Amniotic epithelial cell (primary cell): ENCODE data around the gene DMPK.

Experiments used
- DNase-seq: peaks from one replicate; pipeline ENCODE4 v3.0.0-alpha.2; 2010; ENCODE audit warnings: low read depth

Gene DMPK

GRCh38 chr19:45782162-45782691, at the start of gene DMPK:
Gene DMPK, minus strand, starts transcription at chr19:45782490. Its CDS starts 138 bp downstream, at chr19:45782352.
- no peak for DNase-seq

DNA sequence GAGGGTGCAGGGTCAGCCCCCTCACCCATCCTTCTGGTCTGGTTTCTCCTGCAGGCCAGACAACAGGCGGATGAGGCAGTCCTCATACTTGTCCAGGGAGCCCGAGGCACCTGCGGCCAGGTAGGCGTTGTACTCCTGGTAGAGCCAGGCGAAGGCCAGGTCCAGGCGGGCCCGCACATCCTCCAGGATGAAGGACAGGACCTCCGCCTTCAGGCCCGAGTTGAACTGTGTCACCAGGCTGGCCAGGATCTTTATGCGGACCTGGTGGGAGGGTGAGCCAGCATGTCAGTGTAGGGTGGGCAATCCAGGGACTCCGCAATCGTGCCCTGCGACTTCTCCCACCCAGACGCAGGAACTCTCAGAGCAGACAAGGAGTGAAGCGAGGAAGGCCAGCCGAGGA, 46.7 kb upstream of the DMPK start:
- DNase-seq, result no peak

GRCh38 chr19:45828523-45828922, 46.2 kb upstream of the DMPK start:
- DNase-seq, result no peak

DNA sequence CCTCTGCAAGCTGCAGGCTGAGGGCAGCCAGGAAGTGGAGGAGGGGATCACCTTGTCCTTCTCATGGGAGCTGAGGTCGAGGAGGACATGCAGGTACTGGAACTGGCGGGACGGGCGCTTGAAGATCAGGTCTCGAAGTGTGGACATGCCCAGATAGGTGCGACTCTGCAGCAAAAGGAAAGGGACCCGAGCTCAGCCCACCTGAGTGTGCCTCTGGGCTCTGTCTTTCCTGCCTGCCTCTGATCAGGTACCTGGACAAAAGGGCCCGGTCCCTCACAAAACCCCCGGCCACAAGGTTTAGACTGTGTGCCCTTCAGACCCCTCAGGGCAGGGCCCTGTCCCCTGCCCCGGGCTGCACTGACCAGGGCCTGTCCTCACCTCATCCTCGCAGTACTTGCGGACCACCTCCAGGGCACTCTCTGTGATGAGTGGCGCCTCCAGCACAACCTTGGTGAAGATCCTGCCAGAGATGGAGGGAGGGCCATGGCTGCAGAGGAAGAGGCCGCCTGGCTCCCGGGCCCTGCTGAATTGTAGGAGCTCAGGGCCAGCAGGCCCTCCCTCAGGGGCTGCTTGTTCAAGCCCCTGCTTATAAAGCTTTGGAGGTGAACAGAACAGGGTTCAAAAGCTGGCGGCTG, 45.3 kb upstream of the DMPK start:
- DNase-seq, result no peak

GRCh38 chr19:45826934-45827333, 44.6 kb upstream of the DMPK start:
- no peak for DNase-seq

DNA sequence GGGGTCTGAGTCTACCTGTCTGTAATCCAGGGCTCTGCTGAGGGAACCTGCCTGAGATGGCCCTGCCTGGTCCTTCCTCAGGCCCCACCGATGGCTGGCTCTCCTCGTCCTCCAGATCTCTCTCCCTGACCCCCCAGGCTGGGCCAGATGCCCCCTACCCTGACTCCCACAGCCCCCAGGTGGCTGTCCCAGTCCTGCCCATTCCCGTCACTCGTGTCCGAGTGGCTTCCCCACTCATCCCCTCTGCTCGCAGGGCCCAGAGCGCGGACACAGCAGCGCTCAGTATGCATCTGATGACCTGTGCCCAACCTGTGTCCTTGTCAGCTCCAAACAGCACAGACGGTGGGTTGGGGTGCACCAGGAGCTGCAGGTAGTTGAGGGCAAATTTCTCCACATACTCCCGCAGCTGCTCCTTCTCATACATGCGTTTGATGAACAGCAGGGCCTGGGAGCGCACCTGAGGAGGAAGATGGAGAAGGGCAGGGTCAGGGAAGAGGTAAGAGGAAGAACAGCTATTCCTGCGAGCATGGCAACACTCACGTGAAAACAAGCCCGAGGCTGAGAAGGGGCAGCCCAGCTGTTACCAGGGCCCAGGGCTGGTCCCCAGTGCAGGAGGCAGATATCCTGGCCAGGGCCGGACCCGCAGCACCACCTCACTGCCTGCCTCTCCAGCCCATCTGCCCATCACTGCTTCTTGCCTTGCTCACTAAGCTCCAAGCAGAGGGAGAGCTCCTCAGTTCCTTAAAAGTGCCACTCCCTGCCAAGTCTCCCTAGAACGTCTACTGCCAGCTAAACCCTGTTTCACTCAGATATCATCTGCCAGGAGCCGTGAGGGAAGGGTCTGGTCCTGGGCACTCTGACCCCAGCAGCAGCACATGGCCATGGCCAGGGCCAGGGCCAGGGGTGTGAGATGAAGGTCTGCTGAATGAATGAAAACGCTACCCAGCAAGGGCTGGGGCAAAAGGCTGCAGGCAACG, 43.9 kb upstream of the DMPK start:
- DNase-seq, result no peak

DNA sequence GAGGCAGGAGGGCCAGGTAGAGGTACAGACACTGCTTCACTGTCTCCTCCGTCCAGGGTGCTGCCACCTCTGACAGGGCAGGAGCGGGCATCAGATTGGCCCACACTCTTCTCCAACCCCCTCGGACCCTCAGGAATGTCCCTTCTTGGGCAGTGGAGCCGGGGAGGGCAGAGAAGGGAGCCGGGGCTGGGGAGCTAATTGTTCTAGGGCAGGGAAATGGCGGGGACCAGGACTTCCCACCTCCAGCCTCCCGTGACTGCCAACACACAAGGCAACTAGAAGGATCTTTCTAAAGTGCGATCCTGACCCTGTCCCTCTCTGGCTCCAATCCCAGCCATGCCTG, 42.9 kb upstream of the DMPK start:
- no peak for DNase-seq

GRCh38 chr19:45824531-45825262, 42.4 kb upstream of the DMPK start:
- DNase-seq, result no peak

DNA sequence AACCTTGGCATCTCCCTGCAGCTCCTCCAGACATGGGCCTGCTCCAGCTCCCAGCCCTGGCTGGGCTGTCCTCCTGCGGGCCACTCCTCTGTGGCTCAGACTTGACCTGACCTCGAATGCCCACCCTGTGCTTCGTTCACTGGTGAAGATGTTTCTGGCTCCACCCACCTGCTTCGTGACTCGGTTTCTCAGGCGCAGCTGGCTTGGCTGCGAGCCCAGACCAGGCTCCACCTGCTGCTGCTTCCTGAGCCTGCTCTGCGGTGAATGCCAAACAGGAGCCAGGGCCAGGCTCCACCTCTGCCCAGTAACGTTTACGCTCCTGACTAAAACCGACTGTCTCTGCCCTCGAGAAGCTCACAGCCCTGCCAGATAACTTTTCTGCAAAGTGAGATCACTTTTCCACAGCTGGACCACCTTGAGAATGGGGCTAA, 41.8 kb upstream of the DMPK start:
- no peak for DNase-seq

DNA sequence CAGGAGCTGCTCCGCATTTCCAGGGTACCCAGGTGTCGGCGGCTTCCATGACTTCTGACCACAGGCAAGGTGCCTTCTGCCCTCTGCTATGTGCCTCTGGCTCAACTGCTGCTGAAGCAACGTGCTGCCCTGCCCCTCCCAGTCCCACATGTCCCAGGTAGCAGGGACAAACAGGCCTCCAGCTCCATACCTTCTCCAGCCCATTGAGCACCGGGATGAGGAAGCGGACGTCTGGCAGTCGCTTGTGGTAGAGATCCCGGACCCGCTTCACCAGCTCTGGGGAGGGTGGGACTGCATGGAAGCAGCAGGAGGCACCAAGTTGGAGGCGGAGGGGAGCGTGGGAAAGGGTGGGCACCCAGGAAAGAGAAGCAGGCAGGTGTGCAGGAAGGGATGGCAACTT, 40.9 kb upstream of the DMPK start:
- DNase-seq, result no peak

DNA sequence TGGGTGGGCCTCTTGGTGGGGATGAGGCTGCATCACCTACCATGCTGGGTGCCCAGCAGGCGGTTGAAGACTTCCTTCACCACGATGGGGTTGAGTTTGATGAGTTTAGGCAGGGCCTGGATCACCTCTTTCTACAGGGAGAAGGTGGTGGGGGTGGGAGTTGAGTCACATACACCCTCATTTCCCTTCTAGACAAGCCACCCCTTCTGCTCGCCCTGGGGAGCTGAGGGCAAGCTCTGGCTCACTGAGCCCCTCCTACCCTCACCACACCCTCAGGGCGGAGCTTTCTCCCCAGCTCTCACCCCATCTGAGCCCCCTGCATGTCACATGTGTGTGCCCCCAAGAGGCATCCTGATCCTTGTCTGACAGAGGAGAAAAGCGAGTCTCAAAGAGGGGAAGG, 40.4 kb upstream of the DMPK start:
- no peak for DNase-seq

GRCh38 chr19:45821570-45821969, 39.3 kb upstream of the DMPK start:
- DNase-seq, result no peak

GRCh38 chr19:45821103-45821521, 38.8 kb upstream of the DMPK start:
- no peak for DNase-seq

DNA sequence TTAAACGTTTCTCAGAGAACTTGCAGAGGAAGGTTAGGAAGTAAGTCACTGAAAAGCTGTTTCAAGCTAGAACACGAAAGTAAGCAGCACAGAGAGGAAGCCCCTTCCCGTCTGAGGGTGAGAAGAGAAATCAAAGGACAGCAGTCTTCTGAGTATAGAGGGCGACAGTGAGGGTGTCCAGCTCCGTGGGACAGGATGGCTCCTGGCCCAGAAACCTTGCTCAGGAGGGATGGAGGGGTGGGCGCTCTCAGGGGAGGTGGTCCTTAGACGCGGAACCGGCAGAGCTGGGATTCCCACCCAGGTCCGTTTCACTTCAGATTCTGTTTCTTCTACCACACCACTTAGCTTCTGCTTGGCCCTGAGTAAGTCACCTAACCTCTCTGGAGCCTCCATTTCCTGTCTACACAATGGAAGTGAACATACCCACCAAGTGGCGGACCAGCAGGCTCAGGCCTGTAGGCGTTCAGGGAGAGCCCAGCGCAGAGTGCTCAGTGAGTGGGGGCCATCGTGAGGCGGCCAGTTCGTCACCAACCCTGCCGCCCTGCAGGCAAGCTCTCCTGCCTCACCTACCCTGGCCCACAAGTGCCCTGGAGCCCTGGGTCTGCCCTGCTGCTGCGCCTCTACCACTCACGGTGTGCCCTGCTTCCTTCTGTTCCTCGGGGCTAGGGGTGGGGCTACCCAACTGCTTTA, 38.3 kb upstream of the DMPK start:
- no peak for DNase-seq

DNA sequence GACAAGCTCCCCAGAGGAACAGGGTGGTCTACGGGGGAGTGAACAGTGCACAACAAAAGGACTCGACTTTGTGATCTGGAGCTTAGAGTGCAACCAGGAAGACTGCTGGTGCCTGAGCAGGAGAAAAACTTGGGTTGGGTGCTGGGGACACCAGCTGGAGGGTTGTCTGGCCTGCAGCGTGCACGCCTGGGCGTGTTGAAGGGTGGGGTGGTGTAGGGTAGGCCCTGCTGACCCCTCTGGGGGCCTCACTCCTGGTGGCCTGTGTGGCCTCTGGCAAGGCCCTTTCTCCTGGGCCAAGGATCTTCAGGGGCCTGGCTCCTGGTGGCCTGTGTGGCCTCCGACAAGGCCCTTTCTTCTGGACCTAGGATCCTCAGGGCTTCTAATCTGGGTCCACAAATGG, 37.5 kb upstream of the DMPK start:
- no peak for DNase-seq

DNA sequence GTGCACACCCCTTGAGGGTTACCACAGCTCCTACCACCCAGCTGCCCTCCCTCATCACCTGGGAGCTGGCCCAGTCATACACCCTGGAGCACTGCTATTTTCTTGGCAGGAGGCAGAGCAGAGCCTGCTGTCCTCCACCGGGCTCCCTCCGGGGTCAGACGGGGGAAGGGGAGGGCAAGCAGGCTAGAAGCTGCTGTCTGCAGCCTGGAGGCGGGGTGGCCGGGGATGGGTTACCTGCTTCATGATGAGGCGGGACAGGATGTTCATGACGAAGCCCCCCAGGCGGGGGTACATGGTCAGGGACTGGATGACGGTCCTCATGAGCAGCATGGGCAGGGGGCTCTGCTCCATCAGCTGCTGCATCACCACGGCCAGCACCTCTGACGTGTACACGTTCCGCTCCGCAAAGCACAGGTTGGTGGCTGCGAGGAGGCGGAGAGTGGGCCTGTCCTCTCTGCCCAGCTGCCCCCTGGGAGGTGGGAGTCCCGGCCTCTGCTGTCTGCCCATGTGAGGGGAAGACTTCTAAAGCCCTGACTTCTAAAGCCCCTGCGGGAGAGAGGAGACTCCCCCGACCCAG, 35.5 kb upstream of the DMPK start:
- DNase-seq, result no peak

GRCh38 chr19:45817010-45817724, 34.9 kb upstream of the DMPK start:
- peak; percentile 85 for DNase-seq

DNA sequence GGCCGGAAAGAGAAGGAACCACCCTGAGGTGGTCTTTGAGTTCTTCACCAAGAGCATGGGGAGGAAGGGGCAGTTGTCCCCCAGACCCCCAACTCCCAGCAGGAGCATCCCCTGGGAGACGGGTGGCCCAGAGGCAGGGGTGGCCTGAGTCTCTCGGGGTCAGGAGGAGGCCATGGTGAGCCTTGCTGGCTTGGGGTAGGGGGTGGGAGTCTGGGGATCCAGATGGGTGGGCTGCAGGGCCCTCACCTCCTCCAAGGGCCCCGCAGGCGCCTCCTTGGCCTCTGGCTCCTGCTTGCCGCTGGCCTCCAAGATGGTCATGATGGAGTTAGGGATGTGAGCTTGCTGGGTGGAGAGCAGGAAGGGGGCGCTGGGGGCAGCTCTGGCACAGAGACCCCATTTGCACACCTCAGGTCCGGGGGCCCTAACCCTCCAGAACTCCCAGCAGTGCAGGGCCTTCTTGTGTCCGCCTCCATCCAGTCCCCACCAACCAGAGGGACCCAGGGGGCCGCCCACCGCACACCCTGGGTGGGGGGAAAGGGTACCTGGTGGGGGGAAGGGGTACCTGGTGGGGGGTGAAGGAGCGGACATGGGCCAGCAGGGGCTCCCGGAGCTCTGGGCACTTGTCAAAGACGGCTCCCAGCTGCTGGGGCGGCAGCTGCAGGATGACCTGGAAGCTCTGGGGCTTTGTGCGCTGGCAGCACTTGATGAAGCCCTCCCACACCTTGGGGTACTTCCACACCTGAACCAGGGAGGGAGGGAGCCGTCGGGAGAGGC, 34.1 kb upstream of the DMPK start:
- DNase-seq, result no peak

DNA sequence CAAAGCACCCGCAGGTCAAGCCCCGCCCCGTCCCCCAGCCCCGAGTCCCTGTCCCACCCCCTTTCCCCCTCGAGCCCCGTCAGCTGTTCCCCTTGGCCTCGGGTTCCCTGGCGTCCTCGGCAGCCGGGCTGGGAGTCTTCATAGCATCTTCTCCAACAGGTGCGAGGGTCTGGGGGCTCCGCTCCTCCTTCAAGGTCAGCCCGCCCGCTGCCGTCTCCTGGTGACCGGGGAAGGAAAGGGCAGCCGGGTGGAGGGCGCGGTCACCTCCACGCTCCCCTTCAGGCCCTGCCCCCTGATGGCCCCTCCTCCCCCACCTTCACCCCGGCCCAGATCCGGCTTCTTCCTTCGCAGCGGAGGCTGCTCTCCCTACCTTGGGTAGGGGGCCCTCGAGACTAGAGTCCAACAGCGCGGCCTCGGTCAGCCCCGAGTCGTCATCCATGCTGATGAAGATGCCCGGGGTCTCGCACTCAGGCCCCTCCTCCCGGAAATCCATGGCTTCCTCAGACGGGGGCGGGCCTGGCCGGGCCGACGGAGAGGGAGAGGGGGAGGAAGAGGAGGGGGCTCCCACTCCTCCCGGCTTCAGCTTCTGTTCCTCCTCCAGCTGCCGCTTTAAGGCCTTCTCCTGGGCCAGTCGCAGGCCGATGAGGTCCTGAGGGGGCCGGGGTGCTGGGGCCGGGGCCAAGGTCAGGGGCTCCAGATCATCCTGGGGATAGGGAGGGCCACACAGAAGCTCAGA, 33.4 kb upstream of the DMPK start:
- DNase-seq, result no peak
